Measurements from ENCODE around the gene SAP130.

Gene SAP130

GRCh38 chr2:128058114-128058513 lies 30.3 kb upstream of the SAP130 start:
- H3K27ac ChIP-seq, result no peak overlapping the region
- TF ChIP-seq, protein P1, sequence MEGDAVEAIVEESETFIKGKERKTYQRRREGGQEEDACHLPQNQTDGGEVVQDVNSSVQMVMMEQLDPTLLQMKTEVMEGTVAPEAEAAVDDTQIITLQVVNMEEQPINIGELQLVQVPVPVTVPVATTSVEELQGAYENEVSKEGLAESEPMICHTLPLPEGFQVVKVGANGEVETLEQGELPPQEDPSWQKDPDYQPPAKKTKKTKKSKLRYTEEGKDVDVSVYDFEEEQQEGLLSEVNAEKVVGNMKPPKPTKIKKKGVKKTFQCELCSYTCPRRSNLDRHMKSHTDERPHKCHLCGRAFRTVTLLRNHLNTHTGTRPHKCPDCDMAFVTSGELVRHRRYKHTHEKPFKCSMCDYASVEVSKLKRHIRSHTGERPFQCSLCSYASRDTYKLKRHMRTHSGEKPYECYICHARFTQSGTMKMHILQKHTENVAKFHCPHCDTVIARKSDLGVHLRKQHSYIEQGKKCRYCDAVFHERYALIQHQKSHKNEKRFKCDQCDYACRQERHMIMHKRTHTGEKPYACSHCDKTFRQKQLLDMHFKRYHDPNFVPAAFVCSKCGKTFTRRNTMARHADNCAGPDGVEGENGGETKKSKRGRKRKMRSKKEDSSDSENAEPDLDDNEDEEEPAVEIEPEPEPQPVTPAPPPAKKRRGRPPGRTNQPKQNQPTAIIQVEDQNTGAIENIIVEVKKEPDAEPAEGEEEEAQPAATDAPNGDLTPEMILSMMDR (IDR thresholded peaks at IDR 0.05), result no peak
- TF ChIP-seq ZFX (IDR thresholded peaks at IDR 0.05; ENCODE audit: borderline replicate concordance), result no peak

DNA sequence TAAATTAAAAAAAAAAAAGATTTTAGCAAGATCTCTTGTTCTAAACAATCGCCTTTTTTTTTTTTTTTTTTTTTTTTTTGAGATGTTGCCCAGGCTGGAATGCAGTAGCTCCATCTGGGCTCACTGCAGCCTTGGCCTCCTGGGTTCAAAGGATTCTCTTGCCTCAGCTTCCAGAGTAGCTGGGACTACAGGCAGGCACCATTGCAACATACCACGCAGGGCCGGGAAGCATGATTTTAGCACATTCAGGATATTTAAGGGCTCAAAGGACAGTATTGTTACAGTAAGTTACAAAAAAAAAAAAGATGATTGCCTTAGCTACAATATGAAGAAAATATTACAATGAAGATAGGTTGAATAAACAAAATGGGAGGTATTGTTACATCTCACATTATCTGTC lies 29.5 kb upstream of the SAP130 start:
- H3K27ac ChIP-seq, result no peak overlapping the region
- no peak for TF ChIP-seq ZFX (IDR thresholded peaks at IDR 0.05; ENCODE audit: borderline replicate concordance)
- TF ChIP-seq, protein P1 (IDR thresholded peaks at IDR 0.05), result no peak

- no peak overlapping the region for H3K27ac ChIP-seq
- no peak for TF ChIP-seq ZFX (IDR thresholded peaks at IDR 0.05; ENCODE audit: borderline replicate concordance)
- TF ChIP-seq, protein P1 (IDR thresholded peaks at IDR 0.05), result no peak
Measured at GRCh38 chr2:128054104-128054885, 26.4 kb upstream of the SAP130 start.

DNA sequence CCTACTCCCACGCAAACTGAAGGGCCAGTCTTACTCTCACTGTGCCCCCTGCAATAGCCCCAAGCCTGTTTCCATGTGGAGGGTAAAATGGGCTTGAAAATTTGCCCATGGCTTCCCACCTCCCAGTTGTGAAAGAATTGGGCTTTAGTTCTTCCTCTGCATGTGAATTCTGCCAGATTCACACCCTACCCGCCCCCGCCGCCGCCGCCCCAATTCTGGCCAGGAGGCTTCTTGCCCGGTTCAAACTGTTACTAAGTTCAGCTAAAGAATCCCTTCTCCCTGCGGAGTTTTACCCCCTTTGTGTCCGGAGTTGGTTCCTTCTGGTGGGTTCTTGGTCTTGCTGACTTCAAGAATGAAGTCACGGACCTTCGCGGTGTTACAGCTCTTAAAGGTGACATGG lies 25.5 kb upstream of the SAP130 start:
- TF ChIP-seq, protein P1 (IDR thresholded peaks at IDR 0.05), result no peak
- no peak for TF ChIP-seq ZFX (IDR thresholded peaks at IDR 0.05; ENCODE audit: borderline replicate concordance)
- H3K27ac ChIP-seq, result no peak overlapping the region

DNA sequence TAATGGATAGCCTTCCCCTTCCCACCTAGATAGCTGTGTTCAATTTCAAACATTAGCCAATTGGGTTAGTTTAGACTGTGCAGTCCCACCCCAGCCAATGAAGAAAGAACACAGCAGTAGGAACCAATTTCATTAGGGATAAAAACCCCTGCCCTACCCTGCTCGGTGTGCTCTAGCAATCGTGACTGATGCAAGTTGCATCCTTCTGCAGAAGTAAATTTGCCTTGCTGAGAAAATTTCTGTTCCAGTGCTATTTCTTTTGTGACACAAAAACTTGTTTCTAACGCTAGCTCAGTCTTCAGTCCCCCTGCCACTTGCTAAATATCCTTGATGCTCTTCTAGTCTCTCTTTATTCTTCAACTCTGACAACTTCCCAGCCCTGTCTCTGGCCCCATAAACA lies 15.2 kb upstream of the SAP130 start:
- no peak for TF ChIP-seq ZFX (IDR thresholded peaks at IDR 0.05; ENCODE audit: borderline replicate concordance)
- TF ChIP-seq, protein P1 (IDR thresholded peaks at IDR 0.05), result no peak
- no peak overlapping the region for H3K27ac ChIP-seq

DNA sequence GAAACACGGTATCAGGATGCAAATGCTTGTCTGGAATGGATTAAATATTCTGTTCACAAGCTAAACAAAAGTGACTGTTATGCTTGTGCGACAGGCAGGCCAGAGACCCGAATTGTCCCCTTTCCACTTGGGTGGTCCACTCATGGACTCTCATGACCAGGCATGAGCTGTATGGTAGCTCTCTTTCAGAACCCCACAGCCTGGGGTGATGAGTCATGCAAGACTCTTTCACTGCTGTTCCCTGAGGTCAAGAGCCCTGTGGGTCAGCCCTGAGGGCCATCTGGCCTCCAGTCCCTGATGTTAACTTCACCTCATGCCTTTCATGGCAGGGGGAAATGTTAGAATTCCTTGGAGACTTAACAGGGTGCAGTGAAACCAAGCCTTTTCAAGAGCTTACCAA lies 13.7 kb upstream of the SAP130 start:
- TF ChIP-seq, protein P1 (IDR thresholded peaks at IDR 0.05), result no peak
- no peak overlapping the region for H3K27ac ChIP-seq

- TF ChIP-seq ZFX (IDR thresholded peaks at IDR 0.05; ENCODE audit: borderline replicate concordance), result no peak
- TF ChIP-seq, protein P1 (IDR thresholded peaks at IDR 0.05), result no peak
- H3K27ac ChIP-seq, result no peak overlapping the region
Measured at GRCh38 chr2:128040166-128040771, 12.4 kb upstream of the SAP130 start.

Measured in 22Rv1 (cell line).